ENCODE results near the gene SH3BP4. TPM values are rescaled to one million over a fixed set of nuclear protein-coding genes. Genes with fewer than 3 reads are reported as not detected.

The SH3BP4 gene
- total RNA-seq, 1 experiment from 2014 or later = 49.1 TPM

- DNase-seq (ENCODE audit: low spot score) = no peak
- in situ Hi-C loops (cut with HindIII; ENCODE audit: low sequenced_read_pairs) = no loop called here
These were observed 41.7 kb downstream of the SH3BP4 start for GRCh38 chr2:234993541-234993981.

GRCh38 chr2:234994438-234995321, 42.9 kb downstream of the SH3BP4 start:
- in situ Hi-C loops (cut with HindIII; ENCODE audit: low sequenced_read_pairs) = no loop called here
- no peak for DNase-seq (ENCODE audit: low spot score)

- no peak for DNase-seq (ENCODE audit: low spot score)
These were observed 43.7 kb downstream of the SH3BP4 start for GRCh38 chr2:234995332-234996068.

GRCh38 chr2:234996069-234996940, 44.5 kb downstream of the SH3BP4 start:
- in situ Hi-C loops (cut with HindIII; ENCODE audit: low sequenced_read_pairs) = no loop called here
- DNase-seq (ENCODE audit: low spot score) = peak; percentile 20

More at GRCh38 chr2:234995332-234996068, 43.7 kb downstream of the SH3BP4 start:
- in situ Hi-C loops (cut with HindIII; ENCODE audit: low sequenced_read_pairs) = no loop called here

GRCh38 chr2:234996941-234997270, 45.1 kb downstream of the SH3BP4 start:
- no peak for DNase-seq (ENCODE audit: low spot score)
- in situ Hi-C loops (cut with HindIII; ENCODE audit: low sequenced_read_pairs) = no loop called here

GRCh38 chr2:234997389-234997788, 45.6 kb downstream of the SH3BP4 start:
- in situ Hi-C loops (cut with HindIII; ENCODE audit: low sequenced_read_pairs) = no loop called here
- no peak for DNase-seq (ENCODE audit: low spot score)

- DNase-seq (ENCODE audit: low spot score) = no peak
- in situ Hi-C loops (cut with HindIII; ENCODE audit: low sequenced_read_pairs) = no loop called here
These were observed 46.8 kb downstream of the SH3BP4 start for GRCh38 chr2:234998404-234999211.

GRCh38 chr2:234999740-235000425, 48.1 kb downstream of the SH3BP4 start:
- in situ Hi-C loops (cut with HindIII; ENCODE audit: low sequenced_read_pairs) = no loop called here
- DNase-seq (ENCODE audit: low spot score) = no peak

GRCh38 chr2:235000426-235001236, 48.8 kb downstream of the SH3BP4 start:
- DNase-seq (ENCODE audit: low spot score) = no peak
- in situ Hi-C loops (cut with HindIII; ENCODE audit: low sequenced_read_pairs) = no loop called here

- no peak for DNase-seq (ENCODE audit: low spot score)
- in situ Hi-C loops (cut with HindIII; ENCODE audit: low sequenced_read_pairs) = no loop called here
These were observed 49.7 kb downstream of the SH3BP4 start for GRCh38 chr2:235001237-235002133.

- no peak for DNase-seq (ENCODE audit: low spot score)
- in situ Hi-C loops (cut with HindIII; ENCODE audit: low sequenced_read_pairs) = no loop called here
These were observed 50.6 kb downstream of the SH3BP4 start for GRCh38 chr2:235002198-235003095.

GRCh38 chr2:235003096-235003775, 51.4 kb downstream of the SH3BP4 start:
- DNase-seq (ENCODE audit: low spot score) = no peak
- in situ Hi-C loops (cut with HindIII; ENCODE audit: low sequenced_read_pairs) = no loop called here

- DNase-seq (ENCODE audit: low spot score) = no peak
- in situ Hi-C loops (cut with HindIII; ENCODE audit: low sequenced_read_pairs) = no loop called here
These were observed 52.6 kb downstream of the SH3BP4 start for GRCh38 chr2:235004329-235004903.

GRCh38 chr2:235005023-235005422, 53.2 kb downstream of the SH3BP4 start:
- in situ Hi-C loops (cut with HindIII; ENCODE audit: low sequenced_read_pairs) = no loop called here
- no peak for DNase-seq (ENCODE audit: low spot score)

All from G401 (cell line).